IMR-90 (cell line): ENCODE data around the gene SLC29A1.

Experiments used
- CTCF ChIP-seq: conservative IDR thresholded peaks from 2 replicates; pipeline ENCODE4 v1.5.1; 2012; ENCODE audit warnings: mild to moderate bottlenecking, low read depth, low read length, improper control_type of control experiment
- MAFK ChIP-seq: IDR thresholded peaks from 2 replicates; pipeline ENCODE4 v1.6.1; 2012; ENCODE audit warnings: low read depth, low read length, improper control_type of control experiment
- POLR2A ChIP-seq: IDR thresholded peaks from 2 replicates; pipeline ENCODE4 v1.6.1; 2012; ENCODE audit warnings: mild to moderate bottlenecking, low read depth, low read length
- SMC3 ChIP-seq: fragments of 150-350 bp; IDR thresholded peaks from 2 replicates; pipeline ENCODE4 v1.6.1; 2016; ENCODE audit warnings: low read depth, mild to moderate bottlenecking, antibody characterized with exemption, low read length, moderate library complexity
- USF2 ChIP-seq: fragments of 150-350 bp; IDR thresholded peaks from 2 replicates; pipeline ENCODE4 v1.6.1; 2017; ENCODE audit warnings: mild to moderate bottlenecking, antibody characterized with exemption, low read length, low read depth

- TF ChIP-seq CTCF (no peak), USF2 (no peak), POLR2A (no peak), MAFK (no peak), SMC3 (no peak)
Observed at GRCh38 chr6:44228031-44228430, 4.6 kb downstream of the SLC29A1 start.
